PFSK-1 (cell line): ENCODE results near the gene SPEF1.

Source experiments
- FOXP2 ChIP-seq: optimal IDR thresholded peaks from 2 replicates; pipeline ENCODE3; 2011; ENCODE audit warnings: borderline replicate concordance, control low read depth, inconsistent platforms; ENCODE audit not compliant: insufficient read depth; ENCODE audit errors: extremely low read length, extremely low read depth
- POLR2AphosphoS5 ChIP-seq: IDR thresholded peaks from 2 replicates; pipeline ENCODE4 v1.6.1; 2012; ENCODE audit warnings: low read depth, mild to moderate bottlenecking, control low read depth, low read length, moderate library complexity
- SIN3A ChIP-seq: IDR thresholded peaks from 2 replicates; pipeline ENCODE4 v1.6.1; 2012; ENCODE audit warnings: mild to moderate bottlenecking, low read length, moderate library complexity, borderline replicate concordance; ENCODE audit not compliant: insufficient read depth
- TAF1 ChIP-seq: IDR thresholded peaks from 2 replicates; pipeline ENCODE4 v1.6.1; 2012; ENCODE audit warnings: low read length, control low read depth, borderline replicate concordance; ENCODE audit not compliant: insufficient read depth
- TF ChIP-seq, protein P1 (sequence below), 2 experiments: IDR thresholded peaks; 2 replicates each; pipeline versions ENCODE4 v1.6.1 to v1.8.0; 2011 to 2012; ENCODE audit warnings: low read depth in 2 of 2, low read length in 2 of 2, control low read depth in 1 of 2, inconsistent platforms in 1 of 2, mild to moderate bottlenecking in 1 of 2, moderate library complexity in 1 of 2; ENCODE audit not compliant: insufficient read depth in 1 of 2

The SPEF1 gene

DNA sequence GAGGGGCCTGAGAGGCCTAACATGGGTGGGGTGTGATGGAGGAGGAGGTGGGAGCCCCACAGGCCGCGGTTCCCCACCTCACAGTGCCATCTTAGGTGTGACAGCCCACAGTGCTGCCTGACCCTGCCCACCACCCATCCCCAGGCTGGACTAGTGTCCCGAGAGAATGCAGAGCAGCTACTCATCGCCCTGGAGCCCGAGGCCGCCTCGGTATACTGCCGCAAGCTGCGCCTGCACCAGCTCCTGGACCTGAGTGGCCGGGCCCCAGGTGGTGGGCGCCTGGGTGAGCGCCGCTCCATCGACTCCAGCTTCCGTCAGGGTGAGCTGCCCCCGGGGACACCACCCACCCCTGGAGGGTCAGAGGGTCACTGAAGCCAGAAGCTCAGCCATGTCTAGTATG is 33.2 kb downstream of the SPEF1 start:
- TF ChIP-seq, protein P1, sequence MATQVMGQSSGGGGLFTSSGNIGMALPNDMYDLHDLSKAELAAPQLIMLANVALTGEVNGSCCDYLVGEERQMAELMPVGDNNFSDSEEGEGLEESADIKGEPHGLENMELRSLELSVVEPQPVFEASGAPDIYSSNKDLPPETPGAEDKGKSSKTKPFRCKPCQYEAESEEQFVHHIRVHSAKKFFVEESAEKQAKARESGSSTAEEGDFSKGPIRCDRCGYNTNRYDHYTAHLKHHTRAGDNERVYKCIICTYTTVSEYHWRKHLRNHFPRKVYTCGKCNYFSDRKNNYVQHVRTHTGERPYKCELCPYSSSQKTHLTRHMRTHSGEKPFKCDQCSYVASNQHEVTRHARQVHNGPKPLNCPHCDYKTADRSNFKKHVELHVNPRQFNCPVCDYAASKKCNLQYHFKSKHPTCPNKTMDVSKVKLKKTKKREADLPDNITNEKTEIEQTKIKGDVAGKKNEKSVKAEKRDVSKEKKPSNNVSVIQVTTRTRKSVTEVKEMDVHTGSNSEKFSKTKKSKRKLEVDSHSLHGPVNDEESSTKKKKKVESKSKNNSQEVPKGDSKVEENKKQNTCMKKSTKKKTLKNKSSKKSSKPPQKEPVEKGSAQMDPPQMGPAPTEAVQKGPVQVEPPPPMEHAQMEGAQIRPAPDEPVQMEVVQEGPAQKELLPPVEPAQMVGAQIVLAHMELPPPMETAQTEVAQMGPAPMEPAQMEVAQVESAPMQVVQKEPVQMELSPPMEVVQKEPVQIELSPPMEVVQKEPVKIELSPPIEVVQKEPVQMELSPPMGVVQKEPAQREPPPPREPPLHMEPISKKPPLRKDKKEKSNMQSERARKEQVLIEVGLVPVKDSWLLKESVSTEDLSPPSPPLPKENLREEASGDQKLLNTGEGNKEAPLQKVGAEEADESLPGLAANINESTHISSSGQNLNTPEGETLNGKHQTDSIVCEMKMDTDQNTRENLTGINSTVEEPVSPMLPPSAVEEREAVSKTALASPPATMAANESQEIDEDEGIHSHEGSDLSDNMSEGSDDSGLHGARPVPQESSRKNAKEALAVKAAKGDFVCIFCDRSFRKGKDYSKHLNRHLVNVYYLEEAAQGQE (IDR thresholded peaks at IDR 0.05; ENCODE audit: insufficient read depth in 1 of 2, low read depth in 2 of 2, low read length in 2 of 2) = no peak
- TF ChIP-seq FOXP2 (no peak), TAF1 (no peak), SIN3A (no peak), POLR2AphosphoS5 (no peak)

DNA sequence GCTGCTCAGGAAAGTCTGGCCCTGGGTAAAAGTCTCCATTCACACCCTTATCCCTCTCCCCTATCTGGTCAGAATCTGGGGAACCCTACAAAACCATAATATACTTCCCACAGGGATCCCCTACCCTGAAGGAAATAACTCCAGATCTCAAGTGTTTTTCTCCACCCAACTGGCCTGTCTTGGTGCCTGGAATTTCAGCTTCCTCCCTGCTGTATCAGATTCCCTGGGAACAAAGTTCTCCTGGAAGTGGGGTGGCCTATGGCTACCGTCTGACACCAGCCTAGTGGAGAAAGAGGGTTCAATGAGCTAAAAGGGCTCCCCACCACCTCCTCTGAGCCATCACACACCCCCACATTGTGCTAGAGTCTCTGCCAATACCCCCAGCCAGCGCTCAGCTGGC is 33.8 kb downstream of the SPEF1 start:
- TF ChIP-seq POLR2AphosphoS5 (no peak), TAF1 (no peak), SIN3A (no peak)
- TF ChIP-seq, protein P1 (IDR thresholded peaks at IDR 0.05; ENCODE audit: insufficient read depth in 1 of 2, low read depth in 2 of 2, low read length in 2 of 2) = no peak

DNA sequence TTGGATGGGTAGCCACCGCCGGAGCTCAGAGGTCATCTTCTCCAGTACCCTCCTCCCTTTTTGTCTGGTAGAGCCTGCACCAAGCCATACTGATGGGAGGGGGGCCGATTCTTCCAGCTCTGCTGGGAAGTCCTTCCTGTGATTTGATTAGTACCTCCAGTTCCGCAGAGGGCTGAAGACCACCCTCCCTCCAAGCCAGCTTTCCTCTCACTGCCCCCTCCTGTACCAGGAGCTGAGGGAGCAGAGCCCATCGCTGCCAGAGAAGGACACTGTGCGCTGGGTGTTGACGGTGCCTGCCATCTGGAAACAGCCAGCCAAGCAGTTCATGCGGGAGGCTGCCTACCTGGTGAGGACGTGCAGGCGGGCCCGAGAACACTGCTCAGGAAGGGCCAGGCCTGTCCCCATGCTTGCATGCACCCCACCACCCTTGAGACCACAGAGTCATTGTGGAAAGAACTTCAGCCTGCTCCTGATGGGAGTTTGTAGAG is 35.5 kb downstream of the SPEF1 start:
- TF ChIP-seq SIN3A (no peak), POLR2AphosphoS5 (no peak), FOXP2 (no peak), TAF1 (no peak)
- TF ChIP-seq, protein P1 (IDR thresholded peaks at IDR 0.05; ENCODE audit: insufficient read depth in 1 of 2, low read depth in 2 of 2, low read length in 2 of 2) = no peak

DNA sequence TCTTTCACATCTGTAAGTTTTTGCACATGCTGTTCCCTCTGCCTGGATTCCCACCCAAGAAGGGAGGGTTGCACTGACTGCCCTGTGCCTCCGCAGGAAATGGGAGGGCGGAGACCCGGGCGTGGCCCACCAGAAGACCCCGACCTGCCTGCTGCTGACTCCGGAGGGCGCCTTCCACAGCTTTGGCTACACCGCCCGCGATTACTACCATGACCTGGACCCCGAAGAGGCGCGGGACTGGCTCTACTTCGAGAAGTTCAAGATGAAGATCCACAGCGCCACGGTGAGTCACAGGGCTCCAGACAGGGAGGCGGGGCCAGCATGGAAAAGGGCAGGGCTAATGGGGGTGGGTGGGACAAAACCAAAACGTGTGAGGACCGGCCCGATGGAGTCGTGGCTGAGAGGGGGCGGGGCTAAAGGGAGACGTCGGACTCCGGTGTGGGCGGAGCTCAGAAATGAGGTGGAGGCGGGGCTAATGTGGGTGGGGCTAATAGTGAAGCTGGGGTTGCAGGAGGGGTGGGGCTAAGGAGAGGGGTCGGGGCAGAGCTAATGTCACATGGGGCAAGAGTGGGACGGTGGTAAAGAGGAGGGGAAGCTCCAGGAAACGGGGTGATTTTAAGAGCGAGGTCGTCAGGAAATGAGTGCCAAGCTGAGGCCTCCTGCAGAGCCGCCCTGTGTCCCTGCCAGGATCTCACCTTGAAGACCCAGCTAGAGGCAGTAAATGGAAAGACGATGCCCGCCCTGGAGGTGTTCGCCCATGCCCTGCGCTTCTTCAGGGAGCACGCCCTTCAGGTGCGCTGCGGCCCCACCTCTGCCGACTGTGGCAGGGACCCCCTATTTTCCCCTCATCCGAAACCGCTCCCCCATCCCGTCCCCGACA is 36.2 kb downstream of the SPEF1 start:
- TF ChIP-seq FOXP2 (no peak), TAF1 (no peak), POLR2AphosphoS5 (no peak), SIN3A (no peak)
- TF ChIP-seq, protein P1 (IDR thresholded peaks at IDR 0.05; ENCODE audit: insufficient read depth in 1 of 2, low read depth in 2 of 2, low read length in 2 of 2) = no peak

DNA sequence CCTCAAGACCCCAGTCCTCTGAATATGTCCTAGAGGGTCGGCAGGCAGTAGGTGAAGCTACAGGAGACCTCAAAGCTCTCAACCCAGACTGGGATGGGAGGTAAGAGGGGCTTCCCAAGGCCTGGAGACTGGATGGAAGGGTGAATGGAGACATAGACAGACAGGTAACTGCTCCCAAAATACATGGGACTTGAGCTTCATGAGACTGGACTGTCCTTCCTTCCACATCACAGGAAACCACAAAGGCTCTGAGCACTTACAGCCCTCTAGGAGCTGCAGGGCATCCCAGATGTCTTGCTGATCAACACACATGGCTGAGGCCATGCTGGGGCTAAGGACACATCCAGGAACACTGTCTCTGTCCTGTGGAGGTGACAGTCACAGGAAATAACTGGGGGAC is 37.2 kb downstream of the SPEF1 start:
- TF ChIP-seq SIN3A (no peak), POLR2AphosphoS5 (no peak), FOXP2 (no peak), TAF1 (no peak)
- TF ChIP-seq, protein P1 (IDR thresholded peaks at IDR 0.05; ENCODE audit: insufficient read depth in 1 of 2, low read depth in 2 of 2, low read length in 2 of 2) = no peak
